GM12878 (cell line): ENCODE measurements around the gene FRS3. TPM values are rescaled to one million over a fixed set of nuclear protein-coding genes. Genes with fewer than 3 reads are reported as not detected.

ENCODE experiments used
- ATAC-seq: fragments of 200-7000 bp; cut with Tn5 transposase; 3 replicates; pipeline ENCODE4 v1.9.1; 2020; ENCODE audit warnings: mild to moderate bottlenecking, moderate library complexity
- BruUV-seq: library from RNA; stranded (reverse); fragments of 400-500 nt; replicated peaks from 2 replicates; lab custom pipeline; 2021; lab: Mats Ljungman, UMichigan
- CTCF ChIA-PET: fragments of 300-600 bp; sonication (Branson Sonifier 250); formaldehyde crosslinking; extraction: SDS; loops from one replicate; lab custom pipeline; 2021; ENCODE audit warnings: inconsistent platforms; lab: Yijun Ruan, JAX
- POLR2A ChIA-PET: fragments of 350-600 bp; formaldehyde crosslinking; extraction: SDS; loops from one replicate; lab custom pipeline; 2021; ENCODE audit warnings: inconsistent platforms; lab: Charles Lee
- RAD21 ChIA-PET: fragments of 300-600 bp; sonication (Branson Sonifier 250); formaldehyde crosslinking; loops from one replicate; lab custom pipeline; 2023; ENCODE audit warnings: antibody characterized with exemption; ENCODE audit not compliant: unreplicated experiment; lab: Charles Lee
- SMC1A ChIA-PET: fragments of 300-600 bp; sonication (Branson Sonifier 250); formaldehyde crosslinking; loops from one replicate; lab custom pipeline; 2023; ENCODE audit not compliant: unreplicated experiment, uncharacterized antibody; lab: Charles Lee
- DNase-seq: peaks from one replicate; pipeline ENCODE4 v3.0.0-alpha.2; 2011; ENCODE audit warnings: low read depth, low spot score
- FAIRE-seq: peaks from 3 replicates; lab custom pipeline; 2011; peaks lifted over from hg19 to GRCh38; lab: Jason Lieb, UNC
- H2AFZ ChIP-seq: 2 replicates; pipeline ENCODE4 v1.6.0; 2011; ENCODE audit warnings: low read depth, low read length, control low read depth; ENCODE audit not compliant: control insufficient read depth
- H3K27ac ChIP-seq: 2 replicates; pipeline ENCODE4 v1.5.1; 2011; ENCODE audit warnings: control low read depth; ENCODE audit not compliant: control insufficient read depth, insufficient read depth
- H3K27me3 ChIP-seq, 2 experiments: replicated peaks in 1 of 2; 2 replicates each; pipeline versions ENCODE4 v1.6.0 to v1.6.1; 2011; ENCODE audit warnings: low read length in 1 of 2; ENCODE audit not compliant: control insufficient read depth in 2 of 2, insufficient read depth in 2 of 2
- H3K36me3 ChIP-seq, 2 experiments: 2 replicates each; pipeline ENCODE4 v1.5.1; 2011; ENCODE audit warnings: low read length in 1 of 2; ENCODE audit not compliant: control insufficient read depth in 2 of 2, insufficient read depth in 2 of 2
- H3K4me1 ChIP-seq: 2 replicates; pipeline ENCODE4 v1.6.1; 2011; ENCODE audit warnings: mild to moderate bottlenecking, low read length, moderate library complexity, mixed read lengths; ENCODE audit not compliant: control insufficient read depth, insufficient read depth
- H3K4me2 ChIP-seq: 2 replicates; pipeline ENCODE4 v1.6.0; 2011; ENCODE audit warnings: control low read depth; ENCODE audit not compliant: control insufficient read depth, insufficient read depth
- H3K4me3 ChIP-seq: fragments of 200-600 bp; sonication (generic); 2 replicates; pipeline ENCODE4 v1.5.1; 2016
- H3K79me2 ChIP-seq: 2 replicates; pipeline ENCODE4 v1.6.0; 2011; ENCODE audit warnings: low read length; ENCODE audit not compliant: control insufficient read depth, insufficient read depth
- H3K9ac ChIP-seq: 2 replicates; pipeline ENCODE4 v1.8.0; 2011; ENCODE audit warnings: low read length, control low read depth, mixed read lengths; ENCODE audit not compliant: control insufficient read depth, insufficient read depth
- H3K9me3 ChIP-seq: replicated peaks from 3 replicates; pipeline ENCODE4 v1.5.1; 2011; ENCODE audit warnings: mild to moderate bottlenecking, low read length; ENCODE audit not compliant: control insufficient read depth, insufficient read depth
- H4K20me1 ChIP-seq: 2 replicates; pipeline ENCODE4 v1.6.0; 2011; ENCODE audit not compliant: control insufficient read depth, insufficient read depth
- BCL11A ChIP-seq: IDR thresholded peaks from 2 replicates; pipeline ENCODE4 v1.6.1; 2011; ENCODE audit warnings: low read depth, low read length
- BMI1 ChIP-seq: fragments of 450-650 bp; IDR thresholded peaks from 2 replicates; pipeline ENCODE4 v1.6.1; 2016; ENCODE audit warnings: mild to moderate bottlenecking, moderate library complexity, borderline replicate concordance
- BRCA1 ChIP-seq: IDR thresholded peaks from 2 replicates; pipeline ENCODE4 v1.6.1; 2011; ENCODE audit warnings: low read depth, low read length, improper control_type of control experiment
- EED ChIP-seq: sonication (generic); IDR thresholded peaks from 2 replicates; pipeline ENCODE4 v1.6.1; 2016; ENCODE audit warnings: antibody characterized with exemption, low read depth
- IKZF1 ChIP-seq: fragments of 450-650 bp; conservative IDR thresholded peaks from 2 replicates; pipeline ENCODE4 v1.6.1; 2017; ENCODE audit warnings: antibody characterized with exemption, mild to moderate bottlenecking
- IKZF2 ChIP-seq, 2 experiments: fragments of 450-650 bp; IDR thresholded peaks; 2 replicates each; pipeline ENCODE4 v1.6.1; 2017; ENCODE audit warnings: mild to moderate bottlenecking in 2 of 2, moderate library complexity in 2 of 2
- JUNB ChIP-seq: IDR thresholded peaks from 2 replicates; pipeline ENCODE4 v1.6.1; 2016; ENCODE audit warnings: antibody characterized with exemption, mild to moderate bottlenecking
- KLF5 ChIP-seq: fragments of 450-650 bp; IDR thresholded peaks from 2 replicates; pipeline ENCODE4 v1.6.1; 2014; ENCODE audit warnings: mild to moderate bottlenecking; ENCODE audit not compliant: partially characterized antibody
- LARP7 ChIP-seq: fragments of 450-650 bp; IDR thresholded peaks from 2 replicates; pipeline ENCODE4 v1.6.1; 2017; ENCODE audit warnings: mild to moderate bottlenecking
- MTA2 ChIP-seq: fragments of 450-650 bp; IDR thresholded peaks from 2 replicates; pipeline ENCODE4 v1.6.1; 2016; ENCODE audit warnings: low read depth, mild to moderate bottlenecking, moderate library complexity
- NFIC ChIP-seq: IDR thresholded peaks from 2 replicates; pipeline ENCODE4 v1.6.1; 2012; ENCODE audit warnings: low read depth, mild to moderate bottlenecking, inconsistent platforms, low read length, moderate library complexity
- PAX5 ChIP-seq: IDR thresholded peaks from 2 replicates; pipeline ENCODE4 v1.6.1; 2011; ENCODE audit warnings: low read depth, low read length, borderline replicate concordance
- PKNOX1 ChIP-seq: fragments of 450-650 bp; IDR thresholded peaks from 2 replicates; pipeline ENCODE4 v1.6.1; 2016; ENCODE audit warnings: mild to moderate bottlenecking
- PML ChIP-seq: IDR thresholded peaks from 2 replicates; pipeline ENCODE4 v1.6.1; 2012; ENCODE audit warnings: low read length, inconsistent platforms
- POLR2AphosphoS2 ChIP-seq: IDR thresholded peaks from 2 replicates; pipeline ENCODE4 v1.6.1; 2011; ENCODE audit warnings: low read depth, mild to moderate bottlenecking, low read length, improper control_type of control experiment, moderate library complexity
- POLR2AphosphoS5 ChIP-seq: IDR thresholded peaks from 2 replicates; pipeline ENCODE4 v1.6.1; 2011; ENCODE audit warnings: mild to moderate bottlenecking, low read length, inconsistent platforms
- RAD21 ChIP-seq: IDR thresholded peaks from 2 replicates; pipeline ENCODE4 v1.6.1; 2011; ENCODE audit warnings: mild to moderate bottlenecking, low read depth, low read length, moderate library complexity; ENCODE audit not compliant: insufficient read depth
- RB1 ChIP-seq: fragments of 450-650 bp; formaldehyde crosslinking; IDR thresholded peaks from 2 replicates; pipeline ENCODE4 v1.6.1; 2017; ENCODE audit warnings: mild to moderate bottlenecking, borderline replicate concordance
- SIX5 ChIP-seq: IDR thresholded peaks from 2 replicates; pipeline ENCODE4 v1.6.1; 2011; ENCODE audit warnings: mild to moderate bottlenecking, low read depth, low read length, moderate library complexity; ENCODE audit not compliant: severe bottlenecking
- SRF ChIP-seq, 2 experiments: IDR thresholded peaks; 2 replicates each; pipeline ENCODE4 v1.6.1; 2011; ENCODE audit warnings: low read depth in 2 of 2, low read length in 2 of 2, mild to moderate bottlenecking in 1 of 2, moderate library complexity in 1 of 2
- STAT1 ChIP-seq: fragments of 450-650 bp; conservative IDR thresholded peaks from 2 replicates; pipeline ENCODE4 v1.6.1; 2014; ENCODE audit warnings: antibody characterized with exemption, mild to moderate bottlenecking
- ZNF24 ChIP-seq: fragments of 450-650 bp; IDR thresholded peaks from 2 replicates; pipeline ENCODE4 v1.6.1; 2017; ENCODE audit warnings: antibody characterized with exemption, mild to moderate bottlenecking
- WGBS: methylation state at CpG from one replicate; pipeline ENCODE4 v1.1.6; 2016; ENCODE audit warnings: low lambda C conversion rate; ENCODE audit not compliant: insufficient replicate concordance, insufficient coverage; ENCODE audit errors: missing lambda C conversion rate; 5-methylcytosine and 5-hydroxymethylcytosine counted together
- in situ Hi-C: fragments of 300-500 bp; cut with MboI; formaldehyde crosslinking; loops from 9 replicates; pipeline ENCODE4 v1.14.3; 2018; ENCODE audit warnings: mixed read lengths
- intact Hi-C: fragments of 100-400 bp; cut with micrococcal nuclease; formaldehyde crosslinking; loops from one replicate; pipeline ENCODE4 v1.14.2; 2022; ENCODE audit not compliant: unreplicated experiment
- polyA plus RNA-seq, 11 experiments: library from polyadenylated mRNA; depleted of rRNA in 4 of 11; unstranded in 6 of 11; stranded (reverse) in 5 of 11; fragments of >200 nt; fragmentation: Nextera tagmentation in 4 of 11; fragmentation: Illumina TruSeq in 1 of 11; extraction: Ambion mirVana in 4 of 11; extraction: Trizol in 1 of 11; gene quantifications; 1 replicate in 1 of 11; 2 replicates in 10 of 11; pipeline versions ENCODE4 v1.2.1 to v1.2.3, GENCODE V29; 2011 to 2016; ENCODE audit warnings: inconsistent platforms in 2 of 11, missing spikeins in 2 of 11, low read depth in 1 of 11
- total RNA-seq, 4 experiments: library from RNA; depleted of rRNA in 3 of 4; stranded (reverse); fragments of >200 nt in 3 of 4; fragmentation: Illumina TruSeq in 1 of 4; extraction: Trizol in 1 of 4; gene quantifications; 2 replicates each; pipeline versions ENCODE4 v1.2.1 to v1.2.3, GENCODE V29; 2013 to 2021
- TF ChIP-seq, protein P1 (sequence below): IDR thresholded peaks from 2 replicates; pipeline ENCODE4 v1.6.1; 2011; ENCODE audit warnings: borderline replicate concordance, low read depth, mild to moderate bottlenecking, moderate library complexity, mixed read lengths, low read length; ENCODE audit not compliant: insufficient read depth; ENCODE audit errors: extremely low read length

The FRS3 gene
- total and polyA plus RNA-seq, 10 of the 15 experiments (the other 5 are each of a cell fraction or from before 2014, with no cell fraction given): 0.05 to 3.4 (median 1.5) TPM

DNA sequence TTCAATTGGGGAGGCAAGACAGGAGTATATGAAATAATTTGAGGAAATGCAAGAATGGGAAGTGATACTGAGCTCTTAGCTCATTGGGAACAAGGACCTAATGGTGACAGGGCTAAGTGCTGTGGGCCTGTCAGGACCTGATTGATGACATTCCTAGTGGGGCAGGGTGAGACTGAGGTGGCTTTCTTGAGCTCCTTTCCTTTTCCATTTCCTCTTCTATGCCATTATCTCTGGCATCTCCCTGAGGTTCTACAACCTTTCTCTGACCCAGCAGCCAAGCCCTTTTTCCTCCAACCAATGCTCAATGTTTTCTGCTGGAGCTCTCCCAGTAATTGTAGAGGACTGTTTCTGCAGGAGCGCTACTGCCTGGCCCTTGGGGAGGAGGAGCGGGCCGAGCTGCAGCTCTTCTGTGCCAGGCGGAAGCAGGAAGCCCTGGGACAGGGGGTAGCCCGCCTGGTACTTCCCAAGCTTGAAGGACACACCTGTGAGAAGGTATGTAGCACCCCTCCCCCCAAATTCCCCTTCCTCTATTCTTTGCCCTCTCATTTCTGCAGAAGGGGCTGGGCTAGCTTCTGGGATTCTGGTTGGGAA lies 5.0 kb upstream of the FRS3 start:
- Histone ChIP-seq H3K4me3 (no peak overlapping the region), H3K27me3 (no peaks in the 10 kb centered on the region), H3K36me3 (peaks cover 0 to 7% of the 10 kb centered on the region in 2 experiments; a peak in 2 of 4 replicates), H3K9ac (no peak overlapping the region), H2AFZ (no peak overlapping the region), H3K9me3 (no peaks in the 10 kb centered on the region), H4K20me1 (no peaks in the 10 kb centered on the region), H3K27ac (no peak overlapping the region), H3K4me1 (peaks cover 30% of the 10 kb centered on the region), H3K79me2 (peaks cover 22% of the 10 kb centered on the region), H3K4me2 (no peak overlapping the region)
- ChIA-PET SMC1A (interaction anchor here (0.6 to 5.6 kb wide), 10 partner anchors 10 to 431 kb away, joined by 3 to 54 read pairs (median 3); partner anchors contain the start of genes BYSL and MED20), RAD21 (interaction anchor here (0.6 to 5.0 kb wide), 7 partner anchors 52 to 380 kb away, joined by 3 to 80 read pairs (median 3); partner anchors contain the start of genes BYSL and MED20), CTCF (interaction anchor here (0.9 to 8.3 kb wide), 10 partner anchors 9 to 478 kb away, joined by 3 to 141 read pairs (median 5); partner anchors contain the start of genes BYSL, MED20 and TAF8), POLR2A (no interaction called here)
- in situ Hi-C loops (loop anchor here (5.0 kb wide), 1 partner anchor 258 kb away; no protein-coding TSS in a partner anchor), intact Hi-C loops (loop anchor here (5.0 kb wide), 4 partner anchors 113 to 778 kb away; partner anchors contain the start of genes BYSL, MED20, UBR2 and USP49)
- DNase-seq (no peak), FAIRE-seq (no peak), ATAC-seq (no peak)
- no TSS peak for BruUV-seq
- WGBS: 69% methylated on average over 5 of the region's 5 CpGs
- no peak for TF ChIP-seq POLR2AphosphoS5
- no peak for TF ChIP-seq KLF5
- TF ChIP-seq, protein P1, sequence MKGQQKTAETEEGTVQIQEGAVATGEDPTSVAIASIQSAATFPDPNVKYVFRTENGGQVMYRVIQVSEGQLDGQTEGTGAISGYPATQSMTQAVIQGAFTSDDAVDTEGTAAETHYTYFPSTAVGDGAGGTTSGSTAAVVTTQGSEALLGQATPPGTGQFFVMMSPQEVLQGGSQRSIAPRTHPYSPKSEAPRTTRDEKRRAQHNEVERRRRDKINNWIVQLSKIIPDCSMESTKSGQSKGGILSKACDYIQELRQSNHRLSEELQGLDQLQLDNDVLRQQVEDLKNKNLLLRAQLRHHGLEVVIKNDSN: no peak
- no peak for TF ChIP-seq PAX5
- TF ChIP-seq BCL11A: no peak
- 0 out of 4 replicates have a peak, but pooled peaks of 1 of the 2 experiments have one; percentile 31 for TF ChIP-seq IKZF2 (IDR thresholded peaks at IDR 0.05)
- no peak for TF ChIP-seq SIX5
- TF ChIP-seq POLR2AphosphoS2: no peak
- TF ChIP-seq IKZF1: 0 out of 2 replicates have a peak, but pooled peaks have one; percentile 26
- TF ChIP-seq NFIC: no peak
- TF ChIP-seq BMI1: no peak
- no peak for TF ChIP-seq MTA2
- TF ChIP-seq EED: no peak
- TF ChIP-seq SRF (IDR thresholded peaks at IDR 0.05; ENCODE audit: low read depth in 2 of 2, low read length in 2 of 2): no peak
- TF ChIP-seq RB1: no peak
- no peak for TF ChIP-seq JUNB
- peak; percentile 81 for TF ChIP-seq PKNOX1
- no peak for TF ChIP-seq PML
- no peak for TF ChIP-seq BRCA1
- TF ChIP-seq LARP7: no peak
- no peak for TF ChIP-seq RAD21
- TF ChIP-seq ZNF24: no peak
- no peak for TF ChIP-seq STAT1
